ENCODE measurements around the gene LIMK2.
"Not testable (repeated sequence)": the region's sequence is repeated elsewhere in the genome, so short reads cannot be mapped to it uniquely, and the experiment has no call there.

LIMK2 gene

DNA sequence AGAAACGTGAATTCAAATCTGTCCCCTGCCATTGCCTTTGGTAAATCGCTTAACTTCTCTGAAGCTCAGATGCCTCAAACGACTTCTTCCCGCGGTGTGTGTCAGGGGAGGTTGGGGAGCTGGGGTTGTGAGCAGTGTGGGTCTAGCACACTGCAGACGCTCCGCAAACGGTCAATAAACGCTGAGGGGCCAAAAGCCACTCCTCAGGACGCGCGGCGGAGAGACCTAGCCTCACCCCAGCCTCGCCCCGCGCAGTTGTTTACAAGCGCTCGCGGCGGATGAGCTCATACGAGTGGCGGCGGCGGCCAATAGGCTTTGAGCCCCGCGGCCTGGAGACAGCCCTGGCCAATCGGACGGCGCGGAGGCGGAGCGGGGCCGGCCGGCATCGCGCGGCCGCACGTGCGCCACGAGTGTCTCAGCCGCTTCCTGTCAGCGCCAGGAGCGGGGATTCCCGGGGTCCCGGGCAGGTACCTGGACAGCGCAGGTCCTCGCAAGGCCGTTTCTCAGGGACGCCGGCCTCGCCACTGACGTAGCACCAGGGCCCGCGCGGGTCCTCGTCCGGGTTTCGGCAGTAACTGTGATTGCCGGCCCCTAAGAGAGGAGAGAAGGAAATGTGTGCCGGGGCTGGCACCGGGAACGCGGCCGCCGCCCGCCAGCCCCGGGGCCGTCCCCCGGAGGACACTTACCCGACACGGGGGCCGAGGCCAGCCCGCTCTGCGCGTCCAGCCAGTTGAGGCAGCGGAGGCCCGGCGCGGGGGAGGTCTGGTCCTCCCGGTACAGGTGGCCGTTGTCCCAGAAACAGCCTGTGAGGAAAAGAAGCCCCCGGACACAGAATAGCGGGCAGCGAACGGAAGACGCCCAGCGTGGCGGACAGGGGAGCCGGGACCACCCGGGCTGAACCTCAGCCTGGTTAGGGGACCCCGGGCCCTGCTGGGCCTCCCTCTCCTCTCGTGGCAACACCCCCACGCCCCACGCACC is 78.7 kb downstream of the LIMK2 start:
- peak; percentile 86 to 94 for DNase-seq (ENCODE audit: low read depth in 2 of 2)

DNA sequence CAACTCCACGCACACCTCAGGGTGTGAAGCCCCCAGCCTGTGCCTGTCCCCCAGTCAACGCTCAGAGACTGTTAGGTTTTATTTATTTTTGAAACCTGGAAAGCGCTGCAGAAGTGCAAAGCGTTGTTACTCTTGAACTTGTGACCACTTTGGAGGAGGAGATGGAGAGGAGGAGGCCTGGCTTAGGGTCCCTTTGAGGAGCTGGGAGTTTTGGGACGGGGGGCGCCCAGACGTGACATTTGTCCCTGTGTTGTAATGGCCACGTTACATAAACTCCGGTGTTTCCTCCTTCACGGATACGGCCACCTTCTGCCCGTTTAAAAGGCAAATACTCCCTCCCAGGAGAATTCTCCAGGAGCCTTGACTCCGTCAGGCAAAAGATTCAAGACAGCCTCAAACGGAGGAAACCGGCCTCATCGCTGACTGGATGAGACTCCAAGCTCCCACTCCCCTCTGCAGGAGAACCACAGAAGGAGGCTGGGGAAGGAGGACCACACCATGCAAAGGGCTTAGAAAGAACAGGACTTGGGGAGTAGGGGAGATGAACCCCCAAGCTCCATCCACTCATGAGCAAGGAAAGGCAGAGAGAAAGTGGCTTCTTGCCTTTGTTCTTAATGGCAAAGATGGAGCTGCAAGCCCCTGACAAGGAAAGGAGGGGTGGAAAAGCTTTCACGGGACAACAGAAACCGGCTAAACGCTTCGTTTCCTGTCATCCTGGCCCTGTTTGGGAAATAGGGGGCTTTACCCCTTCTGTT is 79.6 kb downstream of the LIMK2 start:
- DNase-seq (ENCODE audit: low read depth in 2 of 2), result no peak

DNA sequence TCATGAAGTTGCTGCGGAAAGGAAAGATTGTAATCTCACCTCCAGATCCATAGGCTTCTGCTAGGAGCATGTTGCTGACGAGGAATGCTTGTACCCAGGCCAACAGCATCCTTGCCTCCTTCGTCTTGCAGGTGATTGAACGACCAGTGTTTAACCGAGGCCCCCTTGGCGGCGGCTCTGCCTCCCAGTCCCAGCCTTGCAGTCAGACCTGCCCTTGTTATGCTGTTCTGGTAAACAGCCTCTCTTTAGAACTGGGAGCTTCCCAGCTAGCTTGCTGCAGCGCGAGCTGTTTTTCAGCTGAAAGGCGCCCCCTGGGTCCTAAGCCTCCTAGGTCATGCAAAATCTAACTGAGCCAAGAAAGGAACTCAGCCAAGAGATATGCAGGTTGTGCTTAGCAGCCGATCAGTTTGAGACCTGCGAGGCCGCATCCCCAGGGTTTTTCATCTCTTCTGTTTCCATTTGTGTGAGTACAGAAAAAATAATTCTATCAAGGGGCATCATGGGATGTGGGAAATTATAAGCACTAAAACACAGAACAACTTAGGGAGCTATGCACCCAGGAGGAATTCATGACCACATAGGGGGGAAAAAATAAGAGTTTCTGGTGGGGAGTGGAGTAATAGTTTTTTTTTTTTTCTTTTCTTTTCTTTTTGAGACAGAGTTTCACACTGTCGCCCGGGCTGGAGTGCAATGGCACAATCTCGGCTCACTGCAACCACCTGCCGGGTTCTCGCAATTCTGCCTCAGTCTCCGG is 80.3 kb downstream of the LIMK2 start, which contains the start of gene PIK3IP1:
Gene PIK3IP1, minus strand, starts transcription at position 253 of the 754 bp plus-strand sequence. Its CDS starts 144 bp downstream, at position 109.
- peak; percentile 72 to 75 for DNase-seq (ENCODE audit: low read depth in 2 of 2)

DNA sequence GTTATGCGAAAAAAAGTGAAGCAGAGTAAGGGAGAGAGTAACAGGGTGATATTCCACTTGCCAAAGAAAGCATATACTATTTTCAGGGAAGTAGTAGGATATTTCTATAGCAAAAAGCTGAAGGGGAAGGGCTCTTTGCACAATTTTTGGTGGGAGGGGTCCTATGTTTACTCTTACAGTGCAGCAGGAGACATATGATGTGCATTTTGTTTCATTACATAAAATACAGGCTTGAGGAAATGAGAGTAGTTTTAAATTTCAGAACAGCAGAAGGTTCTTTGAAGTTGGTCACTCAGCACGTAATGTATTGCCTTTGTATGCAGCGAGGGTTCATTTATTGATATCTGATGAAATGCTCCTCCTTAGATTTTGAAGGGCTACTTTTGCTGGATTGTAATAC is 83.3 kb downstream of the LIMK2 start:
- DNase-seq (ENCODE audit: low read depth in 2 of 2), result no peak

DNA sequence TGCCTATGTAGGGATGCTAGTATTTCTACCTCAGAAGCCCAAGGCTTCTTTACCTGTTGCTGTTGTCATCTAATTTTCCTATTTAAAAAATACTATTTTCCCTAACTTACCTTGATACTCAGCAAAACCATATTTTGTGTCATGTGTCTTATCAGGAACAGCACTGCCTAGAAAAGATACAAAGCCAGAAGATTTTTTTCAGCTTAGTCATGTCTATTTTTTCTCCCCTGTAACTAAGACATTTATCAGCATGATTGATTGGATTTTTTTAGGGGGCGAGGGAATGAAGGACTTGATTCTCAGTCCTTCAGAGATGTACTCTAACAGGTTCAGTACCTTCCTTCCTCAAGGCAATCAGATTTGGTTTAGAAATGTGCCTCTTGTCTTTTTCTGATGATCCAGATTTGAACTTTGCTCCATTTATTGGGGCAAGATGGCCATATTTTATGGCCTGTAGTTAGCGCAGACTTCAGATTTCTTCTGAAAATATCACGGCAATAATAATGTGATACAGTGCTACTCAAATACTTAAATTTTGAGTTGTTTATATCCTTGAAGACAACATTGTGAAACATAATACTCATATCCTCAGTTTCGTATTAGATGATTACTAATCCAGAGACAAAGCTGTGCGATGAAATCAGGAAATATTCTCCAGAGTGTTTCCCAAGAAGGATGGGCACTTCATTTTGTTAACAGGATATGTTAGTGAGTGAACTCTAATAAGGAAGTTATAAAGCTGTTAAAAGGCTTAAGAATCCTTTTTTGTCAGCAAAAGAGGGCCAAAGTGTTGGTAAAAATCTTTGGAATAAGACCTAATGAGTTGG is 83.9 kb downstream of the LIMK2 start:
- no peak for DNase-seq (ENCODE audit: low read depth in 2 of 2)

DNA sequence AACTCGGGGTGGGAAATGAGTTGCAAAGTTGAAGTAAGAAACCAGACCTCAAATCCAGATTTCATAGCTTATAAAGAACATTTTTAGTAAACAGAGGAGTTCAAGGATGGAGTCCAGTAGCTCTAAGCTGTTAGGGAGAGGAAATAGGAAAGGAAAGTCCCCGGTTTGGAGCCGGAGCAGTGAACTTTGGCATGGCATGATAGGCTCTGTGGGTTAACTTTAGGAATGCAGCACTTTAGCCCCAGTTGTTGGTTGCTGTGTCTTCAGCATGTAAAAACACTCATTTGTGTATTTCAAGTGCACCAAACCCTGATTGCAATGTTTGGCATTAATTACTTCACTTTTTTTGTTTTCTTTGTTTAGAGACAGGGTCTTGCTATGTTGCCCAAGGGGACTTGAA is 88.8 kb downstream of the LIMK2 start:
- no peak for DNase-seq (ENCODE audit: low read depth in 2 of 2)

DNA sequence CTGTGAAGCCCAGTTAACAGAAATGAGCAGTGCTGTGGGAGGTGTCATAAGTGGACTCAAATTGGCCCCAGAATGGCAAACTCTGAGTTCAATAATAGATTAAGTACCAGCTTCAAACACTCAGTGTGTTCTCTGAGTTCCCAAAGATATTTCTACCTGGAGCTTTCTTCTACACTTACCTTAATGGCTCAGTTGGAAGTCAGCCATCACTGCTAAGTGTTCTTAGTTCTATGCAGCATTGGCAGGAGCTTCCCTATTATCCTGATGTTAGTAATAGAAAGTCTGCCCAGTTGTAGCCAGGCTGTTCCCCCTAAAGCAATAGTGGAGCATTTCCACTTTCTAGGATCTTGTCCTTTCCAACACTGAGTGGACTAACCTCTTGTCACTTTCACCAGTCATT is 89.9 kb downstream of the LIMK2 start:
- no peak for DNase-seq (ENCODE audit: low read depth in 2 of 2)

DNA sequence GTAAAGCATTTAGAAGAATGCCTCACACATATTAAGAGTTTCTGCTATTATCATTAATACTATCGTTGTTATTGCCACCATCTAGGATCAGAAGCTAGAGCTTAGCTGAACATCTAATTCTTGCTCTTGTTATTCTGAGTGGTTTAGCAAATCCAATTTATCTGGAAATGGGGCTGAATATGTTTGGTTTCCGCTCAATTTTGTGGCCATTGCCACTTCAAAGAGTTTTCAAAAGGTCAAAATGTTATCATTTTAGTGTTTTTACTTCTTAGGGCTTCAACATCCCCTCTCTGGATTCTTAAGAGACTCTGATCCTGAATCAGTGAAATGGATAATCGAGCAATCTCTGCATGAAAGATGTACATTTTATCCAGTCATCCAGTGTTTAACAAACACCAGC is 90.4 kb downstream of the LIMK2 start:
- no peak for DNase-seq (ENCODE audit: low read depth in 2 of 2)

DNA sequence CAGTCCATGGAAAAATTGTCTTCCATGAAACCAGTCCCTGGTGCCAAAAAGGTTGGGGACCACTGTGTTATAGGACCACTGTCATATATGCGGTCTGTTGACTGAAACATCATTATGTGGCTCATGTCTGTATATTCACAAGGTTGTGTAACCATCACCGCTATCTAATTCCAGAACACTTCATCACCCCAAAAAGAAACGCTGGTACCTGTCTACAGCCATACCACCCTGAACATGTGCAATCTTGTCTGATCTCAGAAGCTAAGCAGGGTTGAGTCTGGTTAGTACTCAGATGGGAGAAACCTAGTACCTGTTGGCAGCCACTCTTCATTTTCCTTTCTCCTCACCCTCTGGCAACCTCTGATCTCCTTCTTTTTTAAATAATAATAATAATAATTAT is 93.1 kb downstream of the LIMK2 start:
- DNase-seq (ENCODE audit: low read depth in 2 of 2), result no peak

DNA sequence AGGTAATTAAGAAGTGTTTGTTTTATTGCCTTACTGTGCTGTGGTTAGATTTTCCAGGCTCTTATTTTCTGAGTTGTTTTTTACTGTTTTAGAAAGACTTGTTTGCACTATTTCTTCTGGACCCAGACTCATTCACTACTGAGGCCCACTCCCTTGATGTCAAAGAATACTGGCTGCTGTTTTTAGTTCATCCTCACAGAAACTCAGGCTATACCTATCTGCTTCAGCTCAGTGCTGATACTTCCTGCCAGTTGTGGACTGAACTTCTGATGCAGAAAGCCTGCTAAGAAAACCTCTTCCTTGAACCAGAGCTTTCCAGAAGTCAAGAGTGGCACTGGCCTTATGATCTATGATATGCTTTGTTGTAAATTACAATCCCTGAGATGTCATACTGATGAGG is 96.1 kb downstream of the LIMK2 start:
- DNase-seq (ENCODE audit: low read depth in 2 of 2), result no peak

DNA sequence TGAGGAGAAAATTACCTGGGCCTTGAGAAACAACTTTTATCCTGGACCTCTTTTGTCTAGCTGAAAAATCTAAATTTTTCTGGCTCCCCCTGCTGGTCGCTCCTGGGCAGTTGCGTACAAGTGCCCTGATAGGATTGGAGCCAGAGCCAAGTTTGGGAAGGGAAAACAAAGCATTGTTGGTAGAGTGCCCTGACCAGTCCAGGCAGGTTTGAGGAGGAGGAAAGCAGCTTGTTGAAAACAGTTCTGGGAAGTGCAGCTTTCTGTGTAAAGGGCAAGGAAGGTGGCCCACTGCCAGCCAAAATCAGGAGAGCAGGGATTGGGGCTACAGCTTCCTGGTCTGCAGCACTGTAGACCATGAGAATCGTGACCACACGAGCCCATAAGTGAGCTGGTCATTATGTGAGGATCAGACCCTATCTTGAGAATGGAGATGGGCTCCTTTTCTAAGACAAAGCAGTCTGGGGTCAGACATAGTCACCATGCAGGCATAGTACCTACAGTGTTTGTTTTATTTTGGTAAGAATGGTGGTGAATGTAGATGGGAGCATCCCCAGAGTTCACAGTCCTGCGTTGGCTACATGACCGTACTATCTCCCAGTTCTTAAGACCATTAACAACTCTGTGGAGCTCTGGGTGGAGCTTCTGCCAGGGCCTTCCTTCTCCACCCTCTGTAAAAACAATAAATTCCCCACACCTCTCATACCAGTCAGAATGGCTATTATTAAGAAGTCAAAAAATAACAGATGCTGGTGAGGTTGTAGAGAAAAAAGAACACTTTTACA is 101.5 kb downstream of the LIMK2 start:
- DNase-seq (ENCODE audit: low read depth in 2 of 2), result peak; percentile 31 to 36

DNA sequence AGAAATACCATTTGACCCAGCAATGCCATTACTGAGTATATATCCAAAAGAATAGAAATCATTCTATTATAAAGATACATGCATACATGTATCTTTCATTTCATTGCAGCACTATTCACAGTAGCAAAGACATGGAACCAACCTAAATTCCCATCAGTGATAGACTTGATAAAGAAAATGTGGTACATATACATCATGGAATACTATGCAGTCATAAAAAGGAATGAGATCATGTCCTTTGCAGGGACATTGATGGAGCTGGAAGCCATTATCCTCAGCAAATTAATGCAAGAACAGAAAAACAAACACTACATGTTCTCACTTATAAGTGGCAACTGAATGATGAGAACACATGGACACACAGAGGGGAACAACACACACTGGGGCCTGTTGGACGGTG is 102.1 kb downstream of the LIMK2 start:
- not testable (repeated sequence) for DNase-seq (ENCODE audit: low read depth in 2 of 2)

DNA sequence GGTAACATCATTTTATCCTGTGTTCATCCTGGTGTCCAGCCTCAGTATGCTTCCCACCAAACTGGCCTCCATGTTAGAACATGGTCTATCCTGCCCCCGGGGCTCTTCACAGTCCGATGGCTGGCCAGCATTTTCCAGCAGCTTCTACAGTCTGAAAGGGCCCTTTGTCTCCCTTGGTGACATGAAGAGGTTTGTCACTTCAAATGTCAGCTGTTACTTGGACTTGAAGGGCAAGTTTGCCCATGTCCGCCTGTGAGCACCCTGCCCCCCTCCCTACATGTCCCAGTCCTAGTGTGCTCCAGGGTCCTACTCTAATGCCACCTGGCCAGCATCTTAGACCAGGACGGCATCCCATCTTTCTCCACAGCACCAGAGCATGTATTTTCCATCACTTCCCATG is 109.3 kb downstream of the LIMK2 start:
- DNase-seq (ENCODE audit: low read depth in 2 of 2), result no peak

DNA sequence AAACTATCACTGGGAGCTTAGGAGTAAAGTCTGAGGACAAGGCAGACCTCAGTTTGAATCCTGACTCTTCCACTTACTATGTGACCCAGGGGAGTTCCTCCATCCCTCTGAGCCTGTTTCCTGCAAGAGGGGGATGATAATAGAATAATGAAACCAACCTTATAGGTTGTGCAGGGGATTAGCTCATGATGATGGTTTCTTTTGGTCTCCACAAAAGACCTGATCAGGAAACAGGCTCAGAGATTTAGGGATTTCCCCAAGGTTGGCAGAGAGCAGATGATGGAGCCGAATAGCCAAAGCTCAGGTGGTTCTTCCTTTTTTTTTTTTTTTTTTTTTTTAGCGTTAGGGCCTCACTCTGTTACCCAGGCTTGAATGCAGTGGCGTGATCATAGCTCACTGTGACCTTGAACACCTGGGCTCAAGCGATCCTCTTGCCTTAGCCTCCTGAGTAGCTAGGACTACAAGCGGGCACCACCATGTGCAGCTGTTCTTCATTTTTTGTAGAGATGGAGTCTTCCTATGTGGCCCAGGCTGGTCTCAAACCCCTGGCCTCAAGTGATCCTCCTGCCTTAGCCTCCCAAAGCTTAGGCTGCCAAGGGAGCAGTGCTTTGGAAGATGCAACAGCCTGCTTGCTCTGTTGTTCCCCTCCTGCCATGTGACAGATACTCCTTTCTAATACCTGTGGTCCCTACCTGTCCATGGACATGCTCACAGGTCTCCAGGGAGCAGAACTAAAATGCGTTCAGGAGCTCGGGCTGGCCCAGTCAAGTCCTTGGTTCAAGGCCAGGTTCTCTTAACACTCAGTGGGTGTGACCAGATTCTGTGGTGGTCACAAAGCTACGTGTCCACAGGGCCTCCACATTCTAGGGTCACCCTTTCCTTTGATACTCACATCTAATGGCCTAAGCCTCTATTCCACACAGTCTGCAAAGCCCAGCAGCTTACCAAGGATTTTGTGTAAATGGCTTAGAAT is 111.8 kb downstream of the LIMK2 start:
- no peak for DNase-seq (ENCODE audit: low read depth in 2 of 2)

DNA sequence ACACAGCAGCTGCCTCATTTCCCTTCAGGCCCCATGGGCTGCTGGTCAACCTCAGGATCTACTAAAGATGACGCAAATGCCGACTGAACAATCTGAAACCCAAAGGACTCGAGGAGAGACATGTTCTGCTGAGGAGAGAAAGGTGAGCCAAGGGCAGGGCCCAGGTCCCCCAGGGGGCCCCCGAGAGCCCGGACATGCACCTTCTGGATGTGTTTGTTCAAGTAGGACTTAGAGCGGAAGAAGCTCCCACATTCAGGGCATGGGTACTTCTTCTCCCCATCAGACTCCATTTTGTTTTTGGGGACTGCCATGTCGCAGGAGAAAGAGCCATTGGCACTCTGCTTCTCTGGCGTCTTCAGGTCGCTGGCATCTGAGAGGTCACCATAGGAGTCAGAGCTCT is 114.8 kb downstream of the LIMK2 start:
- no peak for DNase-seq (ENCODE audit: low read depth in 2 of 2)

DNA sequence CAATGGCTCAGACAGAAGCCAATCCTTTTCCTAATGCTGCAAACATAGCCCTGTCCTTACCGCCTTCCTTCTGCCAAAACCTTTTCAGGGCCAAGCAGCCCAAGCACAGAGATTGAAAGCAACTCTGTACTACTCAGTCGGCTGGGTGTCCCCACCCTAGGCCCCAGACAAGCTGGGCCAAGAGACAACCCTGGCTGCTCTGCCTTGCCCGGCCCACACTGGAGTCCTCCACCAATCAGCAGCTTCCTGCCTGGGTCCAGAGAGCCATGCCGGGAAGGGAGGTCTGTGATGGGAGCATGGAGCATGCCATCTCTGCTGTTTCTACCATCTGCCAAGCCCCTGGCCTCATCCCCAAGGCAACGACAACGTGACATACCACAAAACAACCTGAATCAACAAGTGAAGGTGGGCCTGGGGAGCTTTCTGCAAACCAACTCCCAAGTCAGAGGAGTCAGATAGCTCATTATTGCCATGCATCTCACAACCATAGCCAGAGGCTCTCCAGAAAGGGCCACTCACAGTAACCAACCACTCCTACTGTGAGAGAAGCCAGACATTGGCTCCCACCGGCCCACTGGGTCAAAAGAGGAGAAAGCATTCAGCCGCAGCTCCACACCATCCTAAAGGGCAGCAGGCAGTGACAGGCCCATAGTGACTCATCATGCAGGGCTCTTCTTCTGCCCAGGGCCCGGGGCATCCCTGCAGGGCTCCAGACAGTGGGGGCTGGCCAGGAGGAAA is 115.9 kb downstream of the LIMK2 start:
- DNase-seq (ENCODE audit: low read depth in 2 of 2), result no peak

DNA sequence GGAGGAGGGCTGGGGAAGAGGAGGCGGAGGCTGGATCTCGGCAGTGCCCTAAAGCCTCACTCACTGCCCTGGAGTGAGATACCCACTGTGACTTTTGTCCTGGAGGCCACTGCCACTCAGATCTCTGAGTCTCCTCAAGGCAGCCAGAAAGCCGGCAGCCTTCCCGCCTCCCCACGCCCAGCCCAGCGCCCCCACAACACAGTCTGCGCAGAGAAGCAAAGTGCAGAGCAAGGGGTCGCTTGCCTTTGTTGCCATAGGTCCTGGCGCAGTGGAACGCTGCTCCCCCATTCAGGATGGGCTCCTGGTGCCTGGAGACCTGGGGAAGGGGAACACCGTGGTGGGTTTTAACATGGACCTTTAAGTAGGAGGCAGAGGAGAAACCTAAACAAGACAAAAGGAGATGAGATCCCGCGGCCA is 116.5 kb downstream of the LIMK2 start:
- no peak for DNase-seq (ENCODE audit: low read depth in 2 of 2)

DNA sequence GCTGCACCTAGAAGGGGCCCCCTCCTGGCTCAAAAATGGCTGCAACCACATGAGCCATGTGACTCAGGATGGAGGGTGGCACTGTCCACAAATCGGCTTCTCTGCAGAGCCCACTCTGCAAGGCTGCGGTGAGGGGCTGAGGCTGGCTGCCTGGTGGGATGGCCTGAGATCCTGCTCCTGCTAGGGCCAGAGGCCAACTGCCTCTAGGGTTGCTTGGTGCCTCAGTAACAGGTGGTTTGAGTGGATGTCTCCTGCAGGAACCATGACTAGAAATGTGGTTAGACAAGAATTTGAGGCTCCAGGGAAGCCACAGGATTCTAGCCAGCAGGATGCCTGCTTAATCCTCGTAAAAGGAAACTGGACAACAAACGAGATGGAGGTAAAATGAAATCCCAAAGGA is 116.9 kb downstream of the LIMK2 start:
- no peak for DNase-seq (ENCODE audit: low read depth in 2 of 2)

All from stimulated activated CD8-positive, alpha-beta memory T cell treated with anti-CD3 and anti-CD28 coated beads, Interleukin-7, amount 100 ng/mL, for 4 hours (primary cell).